Measurements from ENCODE around the gene UBE2S.
A peak's percentile ranks its signal among the peaks of the same experiment; 100 is the strongest.
"Not testable (repeated sequence)": the region's sequence is repeated elsewhere in the genome, so short reads cannot be mapped to it uniquely, and the experiment has no call there.

Gene UBE2S

DNA sequence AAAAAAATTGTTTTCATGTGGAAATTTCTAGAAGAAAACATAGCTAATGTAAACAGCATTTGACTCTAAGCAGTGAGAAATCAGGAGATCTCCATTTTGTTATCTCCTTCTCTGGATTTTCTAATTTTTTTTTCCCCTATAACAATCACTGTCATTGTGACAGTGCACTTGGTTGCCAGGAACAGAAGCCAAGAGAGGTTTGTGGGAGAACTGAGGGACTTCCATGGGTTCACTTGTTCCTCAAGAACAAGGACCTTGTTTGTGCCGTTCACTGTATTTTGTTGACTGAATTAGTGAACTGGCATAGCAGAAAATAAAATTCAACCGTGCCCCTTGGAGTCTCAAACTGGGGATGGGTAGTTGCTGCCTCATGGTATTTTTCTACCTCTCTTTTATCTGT lies 18.5 kb upstream of the UBE2S start:
- no peak overlapping the region for H3K4me3 ChIP-seq (ENCODE audit: low read length)
- TF ChIP-seq, protein P1, sequence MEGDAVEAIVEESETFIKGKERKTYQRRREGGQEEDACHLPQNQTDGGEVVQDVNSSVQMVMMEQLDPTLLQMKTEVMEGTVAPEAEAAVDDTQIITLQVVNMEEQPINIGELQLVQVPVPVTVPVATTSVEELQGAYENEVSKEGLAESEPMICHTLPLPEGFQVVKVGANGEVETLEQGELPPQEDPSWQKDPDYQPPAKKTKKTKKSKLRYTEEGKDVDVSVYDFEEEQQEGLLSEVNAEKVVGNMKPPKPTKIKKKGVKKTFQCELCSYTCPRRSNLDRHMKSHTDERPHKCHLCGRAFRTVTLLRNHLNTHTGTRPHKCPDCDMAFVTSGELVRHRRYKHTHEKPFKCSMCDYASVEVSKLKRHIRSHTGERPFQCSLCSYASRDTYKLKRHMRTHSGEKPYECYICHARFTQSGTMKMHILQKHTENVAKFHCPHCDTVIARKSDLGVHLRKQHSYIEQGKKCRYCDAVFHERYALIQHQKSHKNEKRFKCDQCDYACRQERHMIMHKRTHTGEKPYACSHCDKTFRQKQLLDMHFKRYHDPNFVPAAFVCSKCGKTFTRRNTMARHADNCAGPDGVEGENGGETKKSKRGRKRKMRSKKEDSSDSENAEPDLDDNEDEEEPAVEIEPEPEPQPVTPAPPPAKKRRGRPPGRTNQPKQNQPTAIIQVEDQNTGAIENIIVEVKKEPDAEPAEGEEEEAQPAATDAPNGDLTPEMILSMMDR (IDR thresholded peaks at IDR 0.05; ENCODE audit: insufficient read depth, low read depth, low read length, missing control alignments) = no peak
- DNase-seq (ENCODE audit: low read depth) = no peak

DNA sequence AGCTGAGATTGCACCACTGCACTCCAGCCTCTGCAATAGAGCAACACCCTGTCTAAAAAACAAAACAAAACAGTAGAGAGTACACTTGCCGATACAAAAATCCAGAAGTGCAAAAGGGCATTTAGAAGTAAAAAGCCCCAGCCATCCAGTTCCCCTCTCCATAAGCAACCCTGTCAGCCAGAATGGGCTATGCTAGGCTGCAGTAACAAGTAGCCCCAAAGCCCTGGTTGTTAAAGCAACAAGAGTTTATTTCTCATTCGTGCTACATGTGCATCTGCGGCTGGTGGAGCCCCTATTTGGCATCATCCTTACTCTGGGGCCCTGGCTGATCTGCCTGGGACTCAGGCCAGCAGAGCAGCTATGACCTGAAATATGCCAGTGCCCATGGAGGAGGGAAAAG lies 16.9 kb upstream of the UBE2S start:
- TF ChIP-seq, protein P1 (IDR thresholded peaks at IDR 0.05; ENCODE audit: insufficient read depth, low read depth, low read length, missing control alignments) = no peak
- no peak for DNase-seq (ENCODE audit: low read depth)
- no peak overlapping the region for H3K4me3 ChIP-seq (ENCODE audit: low read length)

GRCh38 chr19:55423225-55424005 lies 15.8 kb upstream of the UBE2S start:
- H3K4me3 ChIP-seq (ENCODE audit: low read length) = no peak overlapping the region
- TF ChIP-seq, protein P1 (IDR thresholded peaks at IDR 0.05; ENCODE audit: insufficient read depth, low read depth, low read length, missing control alignments) = no peak
- DNase-seq (ENCODE audit: low read depth) = peak; percentile 32

- DNase-seq (ENCODE audit: low read depth); H3K4me3 ChIP-seq (ENCODE audit: low read length): not testable (repeated sequence)
Measured at GRCh38 chr19:55421281-55421680, 13.7 kb upstream of the UBE2S start.

DNA sequence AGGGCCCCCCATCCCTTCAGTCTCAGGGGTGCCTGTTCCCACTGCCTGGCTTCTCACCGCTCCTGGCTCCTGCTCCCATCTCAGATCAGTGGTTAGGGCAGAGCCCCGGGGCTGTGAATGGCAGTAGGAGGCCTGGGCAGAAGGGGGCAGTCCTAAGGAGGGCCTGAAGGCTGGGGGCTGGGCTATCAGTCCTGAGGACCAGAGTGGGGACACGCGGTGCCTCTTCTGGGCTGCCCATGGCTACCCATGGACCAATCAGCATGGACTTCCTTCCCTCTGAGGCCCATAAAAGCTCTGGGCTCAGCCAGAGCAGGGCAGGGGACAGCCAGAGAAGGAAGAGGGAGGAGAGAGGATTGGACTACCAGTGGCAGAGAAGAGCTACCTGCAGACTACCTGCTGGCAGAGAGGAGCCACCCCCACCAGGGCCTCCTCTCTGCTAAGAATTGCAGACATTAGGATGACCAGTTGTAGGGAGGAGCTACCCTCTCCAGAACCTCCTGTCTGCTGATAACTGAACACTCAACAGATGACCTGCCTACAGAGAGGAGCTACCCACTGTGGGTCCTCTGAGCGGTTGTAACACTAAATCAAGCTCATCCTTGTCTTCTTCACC lies 12.1 kb upstream of the UBE2S start:
- no peak for DNase-seq (ENCODE audit: low read depth)
- TF ChIP-seq, protein P1 (IDR thresholded peaks at IDR 0.05; ENCODE audit: insufficient read depth, low read depth, low read length, missing control alignments) = no peak
- no peak overlapping the region for H3K4me3 ChIP-seq (ENCODE audit: low read length)

DNA sequence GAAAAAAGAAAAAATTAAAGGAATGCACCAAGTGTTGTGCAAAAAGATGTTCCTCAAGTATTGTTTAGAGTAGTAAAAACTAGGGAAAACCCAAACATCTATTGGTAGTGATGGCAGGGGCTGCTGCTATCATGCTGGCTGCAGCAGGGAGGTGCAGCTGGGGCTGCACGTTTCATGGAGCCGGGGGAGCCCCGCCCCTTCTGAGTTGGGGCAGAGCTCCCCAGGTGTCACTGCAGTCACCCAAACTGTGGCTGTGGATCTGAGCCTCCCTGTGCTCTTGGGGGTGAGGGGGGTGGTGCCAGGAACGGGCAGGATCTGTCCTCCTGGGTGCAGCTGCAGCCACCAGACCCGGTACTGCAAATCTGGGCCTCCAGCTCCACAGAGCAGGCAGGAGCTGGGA lies 11.5 kb upstream of the UBE2S start:
- TF ChIP-seq, protein P1 (IDR thresholded peaks at IDR 0.05; ENCODE audit: insufficient read depth, low read depth, low read length, missing control alignments) = no peak
- no peak for DNase-seq (ENCODE audit: low read depth)
- H3K4me3 ChIP-seq (ENCODE audit: low read length) = no peak overlapping the region

DNA sequence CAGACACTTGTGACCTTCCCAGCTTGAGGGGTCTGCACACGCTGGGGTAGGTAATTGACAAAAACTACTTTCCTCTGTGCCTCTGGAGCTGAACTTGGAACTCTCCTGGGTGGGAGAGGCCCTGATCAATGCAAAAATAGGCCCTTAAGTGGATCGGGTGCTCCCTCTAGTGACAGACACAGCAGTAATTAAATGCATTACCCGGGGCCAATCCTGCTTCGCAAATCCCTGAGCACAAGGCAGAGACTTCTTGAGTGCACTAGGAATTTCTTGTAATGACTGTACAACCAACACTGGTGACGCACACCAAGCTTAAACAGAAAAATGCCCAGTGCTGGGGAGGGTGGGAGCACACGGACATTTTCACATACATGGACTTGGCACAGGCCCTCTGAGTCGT lies 10.6 kb upstream of the UBE2S start:
- TF ChIP-seq, protein P1 (IDR thresholded peaks at IDR 0.05; ENCODE audit: insufficient read depth, low read depth, low read length, missing control alignments) = peak; percentile 65
- peak; percentile 86 for DNase-seq (ENCODE audit: low read depth)
- no peak overlapping the region for H3K4me3 ChIP-seq (ENCODE audit: low read length)
